Caco-2 (cell line): Measurements from ENCODE around the gene GFRA4. TPM values are rescaled to one million over a fixed set of nuclear protein-coding genes. Genes with fewer than 3 reads are reported as not detected.
A peak's percentile ranks its signal among the peaks of the same experiment; 100 is the strongest.

Source experiments
- BruUV-seq: library from RNA; stranded (reverse); fragments of 400-500 nt; replicated peaks from 2 replicates; lab custom pipeline; 2021; lab: Mats Ljungman, UMichigan
- CTCF ChIA-PET: fragments of 300-600 bp; sonication (Branson Sonifier 250); formaldehyde crosslinking; loops from one replicate; lab custom pipeline; 2022; ENCODE audit warnings: antibody characterized with exemption; lab: Charles Lee
- POLR2A ChIA-PET: fragments of 300-600 bp; sonication (Branson Sonifier 250); formaldehyde crosslinking; loops from one replicate; lab custom pipeline; 2022; ENCODE audit warnings: antibody characterized with exemption; lab: Charles Lee
- DNase-seq, 2 experiments: peaks; one replicate each; pipeline versions ENCODE4 v3.0.0 to v3.0.0-alpha.2; 2020 to 2022
- H3K27me3 ChIP-seq: replicated peaks from 2 replicates; pipeline ENCODE4 v1.6.0; 2011; ENCODE audit warnings: low read length; ENCODE audit not compliant: control insufficient read depth, insufficient read depth
- H3K36me3 ChIP-seq: 2 replicates; pipeline ENCODE4 v1.5.1; 2011; ENCODE audit warnings: low read length; ENCODE audit not compliant: control insufficient read depth, insufficient read depth
- H3K4me1 ChIP-seq: fragments of 250-450 bp; sonication (Bioruptor Pico); 2 replicates; pipeline ENCODE4 v1.5.1; 2020; ENCODE audit warnings: mild to moderate bottlenecking
- H3K4me3 ChIP-seq: 2 replicates; pipeline ENCODE4 v1.5.1; 2011; ENCODE audit warnings: low read depth, mild to moderate bottlenecking, control low read depth, low read length
- H3K9me3 ChIP-seq: fragments of 250-450 bp; sonication (Bioruptor Pico); 2 replicates; pipeline ENCODE4 v1.5.1; 2020; ENCODE audit warnings: mild to moderate bottlenecking, moderate library complexity
- H3K27ac Mint-ChIP-seq: one replicate; pipeline ENCODE4 v1.8.0; 2022; ENCODE audit warnings: mixed read lengths; ENCODE audit not compliant: unreplicated experiment
- H3K27me3 Mint-ChIP-seq: one replicate; pipeline ENCODE4 v1.8.0; 2022; ENCODE audit warnings: mixed read lengths; ENCODE audit not compliant: insufficient read depth, unreplicated experiment
- H3K36me3 Mint-ChIP-seq: one replicate; pipeline ENCODE4 v1.8.0; 2022; ENCODE audit warnings: mild to moderate bottlenecking, mixed read lengths; ENCODE audit not compliant: insufficient read depth, unreplicated experiment
- H3K4me1 Mint-ChIP-seq: one replicate; pipeline ENCODE4 v1.8.0; 2022; ENCODE audit warnings: low read depth, mixed read lengths; ENCODE audit not compliant: unreplicated experiment
- H3K4me3 Mint-ChIP-seq: one replicate; pipeline ENCODE4 v1.8.0; 2022; ENCODE audit warnings: mild to moderate bottlenecking, moderate library complexity, mixed read lengths; ENCODE audit not compliant: unreplicated experiment
- H3K9me3 Mint-ChIP-seq: one replicate; pipeline ENCODE4 v1.8.0; 2022; ENCODE audit warnings: mixed read lengths; ENCODE audit not compliant: unreplicated experiment
- intact Hi-C: fragments of 100-400 bp; cut with micrococcal nuclease; formaldehyde crosslinking; loops from one replicate; pipeline ENCODE4 v1.10.0; 2022; ENCODE audit not compliant: unreplicated experiment
- total RNA-seq: library from RNA; stranded (reverse); gene quantifications from 2 replicates; pipeline ENCODE4 v1.2.3, GENCODE V29; 2022
- TF ChIP-seq, protein P1 (sequence below), 2 experiments: fragments of 200-600 bp in 1 of 2; IDR thresholded peaks; 1 replicate in 1 of 2; 2 replicates in 1 of 2; pipeline versions ENCODE4 v1.5.1 to v1.8.0; 2011 to 2022; ENCODE audit warnings: antibody characterized with exemption in 1 of 2, control low read depth in 1 of 2, inconsistent platforms in 1 of 2, low read depth in 1 of 2, low read length in 1 of 2, mild to moderate bottlenecking in 1 of 2, moderate library complexity in 1 of 2; ENCODE audit not compliant: insufficient read depth in 1 of 2, severe bottlenecking in 1 of 2, unreplicated experiment in 1 of 2

GFRA4 gene
- total RNA-seq, 1 experiment from 2014 or later, result not detected

DNA sequence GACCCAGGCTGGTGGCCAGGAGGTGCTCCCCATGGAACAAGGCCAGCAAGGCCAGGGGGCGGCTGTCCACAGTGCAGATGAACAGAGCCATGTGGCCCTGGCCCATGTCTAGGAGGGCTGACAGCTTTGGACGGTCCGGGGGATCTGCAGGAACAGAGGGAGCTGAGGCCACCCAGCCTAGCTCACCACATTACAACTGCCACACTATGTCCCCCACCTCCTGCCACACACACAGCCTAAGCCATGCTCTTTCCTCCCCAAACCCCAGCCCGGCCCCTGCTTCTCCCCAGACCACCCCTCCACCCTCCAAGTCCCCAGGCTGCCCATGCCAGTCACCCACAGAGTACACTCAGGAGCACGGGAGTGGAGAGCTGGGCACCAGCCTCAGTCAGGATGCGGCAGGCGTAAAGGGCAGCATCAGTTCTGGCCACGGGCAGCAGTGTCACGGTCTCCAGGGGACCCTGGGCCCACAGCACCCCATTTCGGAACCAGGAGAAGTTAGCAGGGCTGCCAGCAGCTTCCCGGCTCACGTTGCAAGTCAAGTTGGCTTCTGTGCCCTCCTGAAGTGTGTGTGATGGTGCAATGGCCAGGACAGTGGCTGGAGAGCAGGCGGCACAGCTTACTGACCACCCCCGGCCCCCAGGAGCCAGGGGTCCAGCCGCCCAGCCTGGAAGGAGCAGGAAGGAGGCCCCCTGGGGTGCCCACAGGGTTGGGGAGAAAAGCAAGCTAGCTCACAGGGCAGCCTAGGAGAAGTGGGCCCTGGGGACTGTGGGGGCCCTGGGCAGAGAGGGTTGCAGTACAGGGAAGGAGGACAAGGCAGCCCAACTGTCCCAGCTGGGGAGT, 33.8 kb upstream of the GFRA4 start:
- BruUV-seq, result no TSS peak
- CTCF ChIA-PET, result interaction anchor here (0.6 to 1.9 kb wide), 4 partner anchors 11 to 20 kb away, joined by 4 to 7 read pairs (median 6); no protein-coding TSS in a partner anchor
- TF ChIP-seq, protein P1, sequence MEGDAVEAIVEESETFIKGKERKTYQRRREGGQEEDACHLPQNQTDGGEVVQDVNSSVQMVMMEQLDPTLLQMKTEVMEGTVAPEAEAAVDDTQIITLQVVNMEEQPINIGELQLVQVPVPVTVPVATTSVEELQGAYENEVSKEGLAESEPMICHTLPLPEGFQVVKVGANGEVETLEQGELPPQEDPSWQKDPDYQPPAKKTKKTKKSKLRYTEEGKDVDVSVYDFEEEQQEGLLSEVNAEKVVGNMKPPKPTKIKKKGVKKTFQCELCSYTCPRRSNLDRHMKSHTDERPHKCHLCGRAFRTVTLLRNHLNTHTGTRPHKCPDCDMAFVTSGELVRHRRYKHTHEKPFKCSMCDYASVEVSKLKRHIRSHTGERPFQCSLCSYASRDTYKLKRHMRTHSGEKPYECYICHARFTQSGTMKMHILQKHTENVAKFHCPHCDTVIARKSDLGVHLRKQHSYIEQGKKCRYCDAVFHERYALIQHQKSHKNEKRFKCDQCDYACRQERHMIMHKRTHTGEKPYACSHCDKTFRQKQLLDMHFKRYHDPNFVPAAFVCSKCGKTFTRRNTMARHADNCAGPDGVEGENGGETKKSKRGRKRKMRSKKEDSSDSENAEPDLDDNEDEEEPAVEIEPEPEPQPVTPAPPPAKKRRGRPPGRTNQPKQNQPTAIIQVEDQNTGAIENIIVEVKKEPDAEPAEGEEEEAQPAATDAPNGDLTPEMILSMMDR (IDR thresholded peaks at IDR 0.05; ENCODE audit: insufficient read depth in 1 of 2, low read depth in 1 of 2, low read length in 1 of 2, severe bottlenecking in 1 of 2, unreplicated experiment in 1 of 2), result no peak
- no peaks in the 10 kb centered on the region; the same call in 1 of the 2 replicates for H3K27me3 ChIP-seq
- H3K4me1 ChIP-seq, result no peaks in the 10 kb centered on the region
- no peaks in the 10 kb centered on the region for H3K9me3 ChIP-seq
- Mint-ChIP-seq H3K27ac (no peak overlapping the region), H3K36me3 (no peaks in the 10 kb centered on the region), H3K27me3 (no peaks in the 10 kb centered on the region), H3K4me3 (no peak overlapping the region), H3K9me3 (no peaks in the 10 kb centered on the region), H3K4me1 (no peaks in the 10 kb centered on the region)
- no peaks in the 10 kb centered on the region for H3K36me3 ChIP-seq
- H3K4me3 ChIP-seq, result no peak overlapping the region
- POLR2A ChIA-PET, result no interaction called here
- no peak for DNase-seq
- intact Hi-C loops, result no loop called here

DNA sequence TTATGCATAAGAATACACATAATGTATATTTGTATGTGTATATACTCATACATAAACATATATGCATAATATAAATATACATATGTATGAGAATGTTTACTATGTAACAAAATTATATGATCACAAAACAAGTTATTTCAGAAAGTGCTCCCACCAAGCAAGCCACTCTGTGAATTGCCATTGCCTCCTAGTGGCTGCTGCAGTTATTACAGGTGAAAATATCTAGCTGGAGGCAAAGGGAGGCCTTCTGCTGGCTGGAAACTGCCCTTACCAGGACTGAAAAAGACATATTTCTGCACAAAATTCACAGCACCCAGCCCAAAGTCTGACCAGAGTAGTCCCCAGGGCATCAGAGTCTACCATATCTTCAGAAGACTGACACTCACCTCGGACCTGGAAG, 33.0 kb upstream of the GFRA4 start:
- H3K4me1 ChIP-seq, result no peaks in the 10 kb centered on the region
- H3K27me3 Mint-ChIP-seq, result no peaks in the 10 kb centered on the region
- no peak overlapping the region for H3K4me3 ChIP-seq
- CTCF ChIA-PET, result interaction anchor here (0.6 to 1.9 kb wide), 2 partner anchors 11 to 20 kb away, joined by 4 to 7 read pairs; no protein-coding TSS in a partner anchor
- H3K4me1 Mint-ChIP-seq, result no peaks in the 10 kb centered on the region
- H3K9me3 ChIP-seq, result no peaks in the 10 kb centered on the region
- H3K36me3 Mint-ChIP-seq, result no peaks in the 10 kb centered on the region
- no peaks in the 10 kb centered on the region for H3K9me3 Mint-ChIP-seq
- no peak overlapping the region for H3K4me3 Mint-ChIP-seq
- POLR2A ChIA-PET, result no interaction called here
- no peaks in the 10 kb centered on the region for H3K27me3 ChIP-seq
- no peaks in the 10 kb centered on the region for H3K36me3 ChIP-seq
- no peak for DNase-seq
- H3K27ac Mint-ChIP-seq, result no peak overlapping the region
- TF ChIP-seq, protein P1 (IDR thresholded peaks at IDR 0.05; ENCODE audit: insufficient read depth in 1 of 2, low read depth in 1 of 2, low read length in 1 of 2, severe bottlenecking in 1 of 2, unreplicated experiment in 1 of 2), result peak in 1 of 2 experiments; percentile 47
- intact Hi-C loops, result no loop called here
- BruUV-seq, result no TSS peak

DNA sequence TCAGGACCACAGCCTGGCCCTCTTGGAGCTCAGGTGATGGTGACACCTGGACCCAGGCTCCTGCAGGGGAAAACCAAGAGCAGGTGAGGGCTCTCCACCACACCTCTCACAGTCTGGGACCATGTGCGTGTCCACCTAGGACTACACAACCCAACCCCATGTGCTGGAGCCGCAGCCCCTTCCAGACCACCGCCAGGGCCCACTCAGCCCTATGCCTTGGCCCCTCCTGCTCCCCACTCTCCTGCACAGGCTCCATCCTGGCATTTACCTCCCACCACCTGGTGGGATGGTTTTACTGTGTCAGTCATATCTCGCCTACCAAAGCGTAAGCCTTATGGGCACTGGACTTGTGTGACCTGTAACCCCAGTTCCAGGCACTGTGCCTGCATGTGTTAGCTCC, 31.7 kb upstream of the GFRA4 start:
- no peaks in the 10 kb centered on the region for H3K9me3 ChIP-seq
- H3K4me1 ChIP-seq, result no peaks in the 10 kb centered on the region
- Mint-ChIP-seq H3K4me1 (no peaks in the 10 kb centered on the region), H3K27me3 (no peaks in the 10 kb centered on the region), H3K4me3 (no peak overlapping the region), H3K27ac (no peak overlapping the region), H3K9me3 (no peaks in the 10 kb centered on the region), H3K36me3 (no peaks in the 10 kb centered on the region)
- POLR2A ChIA-PET, result no interaction called here
- BruUV-seq, result no TSS peak
- intact Hi-C loops, result no loop called here
- CTCF ChIA-PET, result interaction anchor here (2.1 kb wide), 1 partner anchor 18 kb away, joined by 5 read pairs; no protein-coding TSS in a partner anchor
- H3K36me3 ChIP-seq, result no peaks in the 10 kb centered on the region
- TF ChIP-seq, protein P1 (IDR thresholded peaks at IDR 0.05; ENCODE audit: insufficient read depth in 1 of 2, low read depth in 1 of 2, low read length in 1 of 2, severe bottlenecking in 1 of 2, unreplicated experiment in 1 of 2), result no peak
- no peaks in the 10 kb centered on the region for H3K27me3 ChIP-seq
- H3K4me3 ChIP-seq, result no peak overlapping the region
- no peak for DNase-seq
